ENCODE data around the gene SERPIND1. TPM values are rescaled to one million over a fixed set of nuclear protein-coding genes. Genes with fewer than 3 reads are reported as not detected.
"Not testable (repeated sequence)": the region's sequence is repeated elsewhere in the genome, so short reads cannot be mapped to it uniquely, and the experiment has no call there.

Gene SERPIND1
- total RNA-seq, 2 experiments from 2014 or later, result not detected

GRCh38 chr22:20823264-20823663 is 49.4 kb downstream of the SERPIND1 start:
- ChIA-PET CTCF (interaction anchor here (0.8 to 1.9 kb wide), 3 partner anchors 11 to 103 kb away, joined by 3 to 5 read pairs (median 3); no protein-coding TSS in a partner anchor), POLR2A (no interaction called here)
- Mint-ChIP-seq H3K36me3 (ENCODE audit: low read depth) (peaks cover 17% of the 10 kb centered on the region), H3K4me3 (no peak overlapping the region), H3K4me1 (no peaks in the 10 kb centered on the region), H3K27me3 (no peaks in the 10 kb centered on the region), H3K27ac (no peak overlapping the region), H3K9me3 (ENCODE audit: low read depth) (no peaks in the 10 kb centered on the region)
- ATAC-seq (no peak), DNase-seq (no peak)
- intact Hi-C loops (cut with DNase I, micrococcal nuclease), result no loop called here

- H3K27me3 Mint-ChIP-seq; H3K4me3 Mint-ChIP-seq; DNase-seq; H3K4me1 Mint-ChIP-seq; POLR2A ChIA-PET; intact Hi-C loops (cut with DNase I, micrococcal nuclease); H3K27ac Mint-ChIP-seq; ATAC-seq; H3K9me3 Mint-ChIP-seq (ENCODE audit: low read depth); CTCF ChIA-PET: not testable (repeated sequence)
- peaks cover 27% of the 10 kb centered on the region for H3K36me3 Mint-ChIP-seq (ENCODE audit: low read depth)
These were observed 51.3 kb downstream of the SERPIND1 start for GRCh38 chr22:20825216-20825615.

GRCh38 chr22:20825624-20826023 is 51.7 kb downstream of the SERPIND1 start:
- no peak for DNase-seq
- ChIA-PET CTCF (no interaction called here), POLR2A (no interaction called here)
- no peaks in the 10 kb centered on the region for H3K4me1 Mint-ChIP-seq
- no peak overlapping the region for H3K4me3 Mint-ChIP-seq
- H3K27ac Mint-ChIP-seq, result no peak overlapping the region
- no peak for ATAC-seq
- H3K27me3 Mint-ChIP-seq, result no peaks in the 10 kb centered on the region
- intact Hi-C loops (cut with DNase I, micrococcal nuclease), result no loop called here
- peaks cover 29% of the 10 kb centered on the region for H3K36me3 Mint-ChIP-seq (ENCODE audit: low read depth)
- no peaks in the 10 kb centered on the region for H3K9me3 Mint-ChIP-seq (ENCODE audit: low read depth)

- H3K4me1 Mint-ChIP-seq; H3K27me3 Mint-ChIP-seq; intact Hi-C loops (cut with DNase I, micrococcal nuclease); H3K9me3 Mint-ChIP-seq (ENCODE audit: low read depth); ATAC-seq; POLR2A ChIA-PET; DNase-seq; H3K27ac Mint-ChIP-seq; H3K4me3 Mint-ChIP-seq: not testable (repeated sequence)
- CTCF ChIA-PET, result interaction anchor here (1.0 kb wide), 1 partner anchor 42 kb away, joined by 3 read pairs; no protein-coding TSS in a partner anchor
- H3K36me3 Mint-ChIP-seq (ENCODE audit: low read depth), result peaks cover 30% of the 10 kb centered on the region
These were observed 52.6 kb downstream of the SERPIND1 start for GRCh38 chr22:20826373-20827152.

- Mint-ChIP-seq H3K4me3 (no peak overlapping the region), H3K36me3 (ENCODE audit: low read depth) (peaks cover 40% of the 10 kb centered on the region), H3K9me3 (ENCODE audit: low read depth) (no peaks in the 10 kb centered on the region), H3K4me1 (no peaks in the 10 kb centered on the region), H3K27me3 (no peaks in the 10 kb centered on the region), H3K27ac (no peak overlapping the region)
- ChIA-PET POLR2A (no interaction called here), CTCF (interaction anchor here (0.6 to 0.7 kb wide), 2 partner anchors 55 to 94 kb away, joined by 3 read pairs; no protein-coding TSS in a partner anchor)
- intact Hi-C loops (cut with DNase I, micrococcal nuclease), result no loop called here
- ATAC-seq, result no peak
- DNase-seq, result no peak
These were observed 55.7 kb downstream of the SERPIND1 start for GRCh38 chr22:20829491-20830134.

GRCh38 chr22:20833225-20833665 is 59.3 kb downstream of the SERPIND1 start:
- Mint-ChIP-seq H3K27ac (no peak overlapping the region), H3K27me3 (no peaks in the 10 kb centered on the region), H3K4me3 (no peak overlapping the region), H3K4me1 (peaks cover 2% of the 10 kb centered on the region), H3K9me3 (ENCODE audit: low read depth) (no peaks in the 10 kb centered on the region), H3K36me3 (ENCODE audit: low read depth) (peaks cover 36% of the 10 kb centered on the region)
- intact Hi-C loops (cut with DNase I, micrococcal nuclease), result no loop called here
- ChIA-PET CTCF (interaction anchor here (0.5 kb wide), 1 partner anchor 33 kb away, joined by 3 read pairs; no protein-coding TSS in a partner anchor), POLR2A (no interaction called here)
- ATAC-seq, result no peak
- no peak for DNase-seq

GRCh38 chr22:20834206-20834605 is 60.3 kb downstream of the SERPIND1 start:
- CTCF ChIA-PET, result no interaction called here
- DNase-seq (no peak), ATAC-seq (no peak)
- Mint-ChIP-seq H3K4me1 (peaks cover 5% of the 10 kb centered on the region), H3K4me3 (no peak overlapping the region), H3K27ac (no peak overlapping the region), H3K27me3 (no peaks in the 10 kb centered on the region), H3K9me3 (ENCODE audit: low read depth) (no peaks in the 10 kb centered on the region), H3K36me3 (ENCODE audit: low read depth) (peaks cover 28% of the 10 kb centered on the region)
- POLR2A ChIA-PET, result no interaction called here
- intact Hi-C loops (cut with DNase I, micrococcal nuclease), result no loop called here

- ChIA-PET POLR2A (no interaction called here), CTCF (interaction anchor here (0.6 to 1.1 kb wide), 2 partner anchors 14 to 18 kb away, joined by 3 read pairs; no protein-coding TSS in a partner anchor)
- intact Hi-C loops (cut with DNase I, micrococcal nuclease), result no loop called here
- Mint-ChIP-seq H3K4me1 (peaks cover 7% of the 10 kb centered on the region), H3K27me3 (no peaks in the 10 kb centered on the region), H3K27ac (no peak overlapping the region), H3K36me3 (ENCODE audit: low read depth) (peaks cover 25% of the 10 kb centered on the region), H3K4me3 (no peak overlapping the region), H3K9me3 (ENCODE audit: low read depth) (no peaks in the 10 kb centered on the region)
- ATAC-seq (no peak), DNase-seq (no peak)
These were observed 60.8 kb downstream of the SERPIND1 start for GRCh38 chr22:20834725-20835124.

Other genes with a start within 250 kb of the SERPIND1 start
- gene PI4KA, start 84.7 kb downstream of the SERPIND1 start, total RNA-seq, result 10 to 100 TPM; 52.8 TPM
- 10 to 100 TPM; 22.8 to 33.8 TPM for gene SNAP29, start 84.9 kb downstream of the SERPIND1 start, total RNA-seq
- gene CRKL, start 143.3 kb downstream of the SERPIND1 start, total RNA-seq, result 10 to 100 TPM; 80.8 to 92.0 TPM
- under 1 TPM in 1 of 2 experiments, not detected in 1; 0.21 TPM for gene AIFM3, start 193.1 kb downstream of the SERPIND1 start, total RNA-seq
- gene LZTR1, start 208.2 kb downstream of the SERPIND1 start, total RNA-seq, result 10 to 100 TPM; 31.9 to 40.5 TPM
- 10 to 100 TPM; 25.1 to 27.2 TPM for gene THAP7, start 228.0 kb downstream of the SERPIND1 start, total RNA-seq
- gene P2RX6, start 241.1 kb downstream of the SERPIND1 start, total RNA-seq, result under 1 TPM; 0.18 to 0.25 TPM